Activated CD4-positive, alpha-beta T cell treated with anti-CD3 and anti-CD28 coated beads for 24 hours (primary cell): ENCODE data around the gene HAUS7.
A peak's percentile ranks its signal among the peaks of the same experiment; 100 is the strongest.
"Not testable (repeated sequence)": the region's sequence is repeated elsewhere in the genome, so short reads cannot be mapped to it uniquely, and the experiment has no call there.

Experiments used
- DNase-seq, 2 donors: peaks; one replicate each; pipeline ENCODE4 v3.0.0-alpha.2; 2020; ENCODE audit warnings: low read depth in 2 of 2

The HAUS7 gene

DNA sequence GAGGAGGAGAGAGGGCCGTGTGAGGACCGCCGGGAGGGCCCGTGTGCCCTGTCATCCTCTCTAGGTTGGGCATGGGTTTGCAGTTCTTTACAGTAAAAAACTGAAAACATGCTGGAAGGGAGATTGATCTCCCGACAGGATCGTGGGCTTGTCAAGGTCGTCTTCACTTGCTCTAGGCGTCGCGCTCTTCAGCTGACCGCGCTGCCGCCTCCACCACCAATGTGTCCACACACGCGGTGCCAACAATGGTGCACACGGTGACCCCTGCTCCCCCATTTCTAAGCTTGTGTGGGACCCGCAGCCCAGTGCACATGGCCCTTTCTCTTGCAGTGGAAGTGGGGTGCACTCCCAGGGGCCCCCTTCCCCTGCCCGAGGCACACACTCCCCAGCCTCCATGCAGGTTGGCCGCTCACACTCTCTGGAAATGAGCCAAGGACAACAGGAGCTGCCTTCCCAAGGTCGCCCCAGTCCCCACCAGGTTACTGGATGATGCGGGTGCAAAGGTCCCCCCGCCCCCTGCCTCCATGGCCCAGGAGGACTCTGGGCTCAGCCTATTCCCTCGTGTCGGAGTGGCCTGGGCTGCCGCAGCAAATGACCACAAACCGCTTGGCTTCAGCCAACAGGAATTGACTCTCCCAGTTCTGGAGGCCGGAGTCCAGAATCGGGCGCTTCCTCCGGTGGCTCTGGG lies 60.8 kb downstream of the HAUS7 start:
- DNase-seq = no peak

DNA sequence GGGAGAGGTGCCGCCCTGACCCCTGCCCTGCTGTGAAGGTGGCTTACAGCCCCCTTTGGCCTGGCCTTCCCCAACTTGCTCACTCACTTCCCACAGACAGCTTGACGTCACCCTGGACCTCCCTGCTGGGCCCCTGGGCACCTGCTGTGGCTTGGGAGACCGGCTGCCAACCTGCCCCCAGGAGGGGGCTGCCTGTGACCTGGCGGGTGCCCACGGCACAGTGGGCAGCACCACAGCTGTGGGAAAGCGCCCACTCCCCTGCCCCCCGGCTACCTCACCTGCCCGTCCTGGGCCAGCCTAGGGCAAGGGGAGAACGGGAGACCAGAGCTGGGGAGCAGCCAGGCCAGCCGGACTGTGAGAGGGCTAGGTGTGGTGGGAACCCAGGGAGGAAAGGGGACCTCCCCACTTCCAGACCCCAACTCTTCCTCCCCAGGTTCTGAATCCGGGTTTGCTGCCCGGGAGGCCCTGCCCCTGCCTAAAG lies 61.5 kb downstream of the HAUS7 start:
- DNase-seq = no peak

GRCh38 chrX:153408221-153408721 lies 62.1 kb downstream of the HAUS7 start:
- no peak for DNase-seq

GRCh38 chrX:153407736-153408135 lies 62.6 kb downstream of the HAUS7 start:
- DNase-seq = no peak

- no peak for DNase-seq
Measured at GRCh38 chrX:153406903-153407302, 63.5 kb downstream of the HAUS7 start.

DNA sequence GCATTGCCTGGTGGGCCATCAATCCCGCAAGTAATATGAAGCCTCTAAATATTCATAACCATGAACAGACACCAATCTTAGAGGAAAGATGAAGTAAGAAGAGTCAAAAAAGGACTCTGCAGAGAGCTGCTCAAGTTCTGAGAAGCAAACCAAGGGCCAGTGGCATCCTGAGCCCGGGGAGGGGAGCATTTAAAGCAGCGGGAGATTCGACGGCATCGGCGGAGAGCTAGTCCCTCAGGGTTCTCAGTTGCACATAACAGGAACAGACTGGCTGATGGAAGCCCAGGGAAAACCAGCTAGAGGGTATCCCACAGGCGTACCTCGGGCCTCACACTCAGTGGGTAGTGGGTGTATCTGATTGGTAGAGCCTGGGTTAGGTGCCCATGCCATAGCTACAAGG lies 64.4 kb downstream of the HAUS7 start:
- DNase-seq = no peak

DNA sequence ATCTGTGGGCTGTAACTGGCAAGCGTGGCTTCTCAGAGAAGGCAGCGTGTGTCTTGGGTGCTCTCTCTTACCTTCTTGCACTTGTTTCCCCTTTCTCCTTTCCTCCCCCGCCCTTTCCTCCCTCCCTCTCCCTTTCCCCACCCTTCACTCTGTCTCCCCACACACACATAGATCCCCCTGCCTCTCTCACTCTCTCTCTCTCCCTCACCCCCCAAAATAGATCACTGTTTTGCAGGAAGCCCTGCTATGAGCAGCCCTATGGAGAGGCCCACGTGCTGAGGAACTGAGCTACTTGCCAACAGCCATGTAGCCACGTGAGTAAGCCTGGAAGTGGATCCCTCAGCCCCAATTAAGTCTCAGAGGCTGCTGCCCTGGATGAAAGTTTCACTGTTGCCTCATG lies 65.0 kb downstream of the HAUS7 start:
- no peak for DNase-seq

DNA sequence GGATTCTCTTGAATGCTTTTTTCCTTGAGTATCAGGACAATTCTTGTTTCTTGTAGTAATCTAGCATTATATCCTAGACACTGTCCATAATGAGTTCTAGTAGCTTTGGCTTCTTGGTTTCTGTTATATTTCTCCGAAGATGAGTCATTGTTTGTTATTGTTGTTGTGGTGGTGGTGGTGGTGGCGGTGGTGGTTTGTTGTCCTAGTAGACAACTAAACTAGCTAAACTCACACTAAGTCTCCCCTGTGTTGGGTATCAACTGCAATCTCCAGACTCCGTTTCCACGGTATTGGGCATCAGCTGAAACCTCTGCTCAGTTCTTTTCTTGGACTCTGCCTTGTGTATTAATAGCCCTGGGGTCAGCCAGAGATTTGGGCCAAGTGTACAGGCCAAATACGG lies 66.0 kb downstream of the HAUS7 start:
- DNase-seq = not testable (repeated sequence)

DNA sequence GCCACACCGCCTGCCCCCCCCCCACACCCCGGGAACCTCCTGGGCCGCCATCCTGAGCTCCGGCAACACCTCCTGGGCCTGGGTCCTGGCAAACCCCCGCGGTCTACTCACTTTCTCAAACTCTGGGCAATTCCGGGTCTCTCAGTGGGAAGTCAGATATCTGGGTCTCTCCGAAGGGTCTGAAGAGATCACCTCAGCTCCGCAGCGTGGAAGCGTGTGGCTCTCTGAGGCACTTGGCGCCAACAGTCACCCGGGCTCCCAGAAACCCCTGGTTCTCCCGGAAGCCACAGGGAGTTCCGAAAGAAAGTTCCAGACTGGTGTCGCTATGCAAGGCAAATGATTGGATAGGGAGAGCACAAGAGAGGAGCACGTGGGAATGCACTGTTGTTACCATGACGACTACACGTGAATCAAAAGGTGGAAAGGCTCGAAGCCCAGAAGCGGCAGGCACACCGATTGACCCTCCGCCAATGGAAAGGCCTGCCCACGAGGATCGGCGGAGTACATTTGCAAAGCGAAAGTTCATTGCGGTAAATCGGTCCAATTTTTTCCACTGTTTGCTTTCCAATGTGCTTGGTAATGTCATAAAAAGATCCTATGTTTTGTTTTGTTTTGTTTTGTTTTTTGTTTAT lies 69.1 kb downstream of the HAUS7 start, which contains the start of gene PNMA6E:
Gene PNMA6E (minus strand): TSS at position 218 of the 632 bp plus-strand sequence. CDS start 2,501 bp downstream, outside the sequence.
- DNase-seq = no peak

- peak; percentile 30 to 47 for DNase-seq
Measured at GRCh38 chrX:153400146-153401132, 69.9 kb downstream of the HAUS7 start.

DNA sequence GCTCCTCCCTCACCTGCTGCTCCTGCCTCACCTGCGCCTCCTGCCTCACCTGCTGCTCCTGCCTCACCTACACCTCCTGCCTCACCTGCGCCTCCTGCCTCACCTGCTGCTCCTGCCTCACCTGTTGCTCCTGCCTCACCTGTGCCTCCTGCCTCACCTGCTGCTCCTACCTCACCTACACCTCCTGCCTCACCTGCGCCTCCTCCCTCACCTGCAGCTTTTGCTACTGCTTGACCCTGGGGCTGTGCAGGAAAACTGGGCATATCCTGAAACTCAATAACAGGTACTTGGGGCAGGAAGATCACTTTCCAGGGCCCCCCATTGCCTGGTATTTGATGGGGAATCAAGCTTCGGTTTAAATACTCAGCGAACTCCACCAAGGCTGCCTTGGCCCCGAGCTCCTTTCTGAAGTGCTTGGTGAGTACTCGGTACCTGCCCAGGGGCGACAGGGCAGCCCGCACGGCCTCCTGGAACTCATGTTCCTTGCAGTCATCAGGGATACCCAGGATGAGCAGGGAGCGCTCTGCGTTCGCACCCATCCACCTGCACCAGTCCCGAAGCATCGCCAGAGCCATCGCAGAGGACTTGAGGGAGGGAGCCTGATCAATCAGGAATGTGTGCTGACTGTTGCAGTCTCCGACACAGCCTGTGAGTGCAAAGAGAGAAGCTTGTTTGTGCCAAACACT lies 72.0 kb downstream of the HAUS7 start:
- DNase-seq = no peak
